ENCODE data around the gene ARMCX4.

- TF ChIP-seq POLR2A (IDR thresholded peaks at IDR 0.05), result no peak
- no peak for TF ChIP-seq CTCF (IDR thresholded peaks at IDR 0.05)
Observed at GRCh38 chrX:101482296-101482695, 3.0 kb upstream of the ARMCX4 start.
